Sciatic nerve (tissue), 2 donors: ENCODE measurements around the gene NKD2. TPM values are rescaled to one million over a fixed set of nuclear protein-coding genes. Genes with fewer than 3 reads are reported as not detected.
"Not testable (repeated sequence)": the region's sequence is repeated elsewhere in the genome, so short reads cannot be mapped to it uniquely, and the experiment has no call there.

Source experiments
- ATAC-seq: fragments of 200-7000 bp; cut with Tn5 transposase; one replicate; pipeline ENCODE4 v1.9.1; 2020; ENCODE audit warnings: mild to moderate bottlenecking, moderate library complexity
- DNase-seq: peaks from one replicate; pipeline ENCODE4 v3.0.0-alpha.2; 2020; ENCODE audit warnings: low spot score
- intact Hi-C: fragments of 100-400 bp; cut with DNase I; formaldehyde crosslinking; loops from one replicate; pipeline ENCODE4 v1.14.2; 2022
- total RNA-seq: library from RNA; stranded (reverse); fragmentation: NEBNext Ultra II Directional; extraction: Animal tissue kit (Norgen Biotek cat#: 25700); gene quantifications from one replicate; pipeline ENCODE4 v1.2.1, GENCODE V29; 2021
- donor health status: DM: no; HTN: no; CAD: no.
- donor health status: DM: no; HTN: no; CAD: no.

NKD2 gene
- total RNA-seq, 1 donor from 2014 or later = 0.89 TPM

DNA sequence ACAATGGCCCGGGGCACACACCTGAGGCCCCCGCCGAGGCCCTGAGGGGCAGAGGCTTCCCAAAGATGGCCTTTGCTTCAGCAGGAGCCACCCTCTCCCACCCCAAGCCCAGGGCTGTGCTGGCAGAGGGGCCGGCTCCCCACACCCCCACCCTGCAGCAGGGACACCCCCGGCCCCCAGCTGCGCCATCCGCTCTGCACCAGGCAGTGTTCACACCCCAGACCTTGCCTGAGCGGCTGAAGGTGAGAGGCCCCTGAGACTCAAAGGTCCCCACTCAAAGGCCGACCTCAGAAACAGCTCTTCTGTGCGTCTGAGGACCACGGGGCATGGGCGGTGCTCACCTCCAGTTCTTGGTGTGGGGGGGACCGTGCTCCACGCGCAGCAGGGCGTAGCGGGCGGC lies 65.6 kb downstream of the NKD2 start:
- peak; percentile 7 for ATAC-seq
- no peak for DNase-seq
- intact Hi-C loops = no loop called here

DNA sequence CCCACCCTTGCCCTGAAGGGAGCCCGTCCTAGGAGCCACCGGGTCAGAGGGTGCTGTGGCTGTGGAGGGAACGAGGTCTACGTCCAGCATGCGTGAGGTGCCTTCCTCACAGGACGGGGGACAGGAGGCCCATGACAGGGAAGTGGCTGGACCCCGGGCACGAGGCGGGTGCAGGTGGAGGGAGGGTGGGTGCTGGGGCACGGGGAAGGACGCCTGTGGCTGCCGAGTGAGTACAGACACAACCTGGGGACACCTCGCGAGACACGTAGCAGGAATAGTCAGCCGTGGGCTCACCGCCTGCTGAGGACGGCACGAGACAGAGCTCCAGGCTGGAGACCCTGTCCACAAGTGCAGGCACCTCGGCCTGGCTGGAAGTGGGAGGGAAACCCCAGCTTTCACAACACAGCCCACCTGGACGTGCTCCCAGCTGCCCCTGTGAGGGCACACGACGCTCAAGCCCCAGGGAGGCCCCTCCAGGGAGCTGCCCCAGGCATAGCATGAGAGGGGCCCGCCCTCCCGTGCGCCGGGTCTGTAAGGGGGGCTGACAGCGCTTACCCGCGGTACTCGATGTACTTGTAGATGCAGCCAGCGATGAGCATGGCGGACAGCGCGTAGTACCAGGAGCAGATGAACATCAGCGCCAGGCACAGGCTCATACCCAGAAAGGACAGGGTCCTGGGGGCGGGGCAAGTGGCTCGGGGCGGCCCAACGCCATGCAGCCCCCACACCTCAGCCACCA lies 66.4 kb downstream of the NKD2 start:
- no peak for ATAC-seq
- DNase-seq = no peak
- intact Hi-C loops = no loop called here

DNA sequence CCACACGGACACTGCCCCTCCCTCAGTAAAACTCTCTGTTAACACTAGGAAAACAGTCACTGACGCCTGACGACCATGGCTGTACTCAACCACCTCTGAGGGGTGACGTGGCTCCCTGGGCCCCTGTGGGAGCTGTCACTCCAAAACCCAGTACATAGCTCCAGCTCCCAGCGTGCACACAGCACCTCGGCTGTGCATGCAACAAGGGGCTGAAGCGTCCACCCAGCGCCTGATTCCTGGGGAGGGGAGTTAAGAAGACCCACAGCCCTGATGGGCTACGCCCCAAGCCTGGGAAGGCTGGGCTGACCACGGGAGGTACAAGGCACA lies 66.9 kb downstream of the NKD2 start:
- DNase-seq = no peak
- intact Hi-C loops = no loop called here
- ATAC-seq = peak; percentile 6

DNA sequence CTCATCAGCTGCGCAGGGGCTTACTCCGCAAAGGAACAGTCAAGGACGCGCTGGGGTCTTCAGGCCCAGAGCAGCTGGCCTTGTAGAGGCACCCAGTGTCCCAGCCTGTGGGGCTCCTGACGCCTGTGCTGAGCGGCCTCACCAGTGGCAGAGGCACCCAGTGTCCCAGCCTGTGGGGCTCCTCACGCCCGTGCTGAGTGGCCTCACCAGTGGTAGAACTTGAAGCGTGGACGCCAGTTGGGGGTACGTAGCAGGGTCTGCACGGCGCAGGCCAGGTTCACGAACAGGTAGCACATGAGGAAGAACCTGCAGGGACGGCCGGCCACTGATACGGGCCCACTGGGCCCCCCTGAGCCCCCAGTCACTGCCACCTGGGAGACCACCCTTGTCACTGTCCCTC lies 67.3 kb downstream of the NKD2 start:
- DNase-seq = no peak
- intact Hi-C loops = no loop called here
- ATAC-seq = peak; percentile 11

DNA sequence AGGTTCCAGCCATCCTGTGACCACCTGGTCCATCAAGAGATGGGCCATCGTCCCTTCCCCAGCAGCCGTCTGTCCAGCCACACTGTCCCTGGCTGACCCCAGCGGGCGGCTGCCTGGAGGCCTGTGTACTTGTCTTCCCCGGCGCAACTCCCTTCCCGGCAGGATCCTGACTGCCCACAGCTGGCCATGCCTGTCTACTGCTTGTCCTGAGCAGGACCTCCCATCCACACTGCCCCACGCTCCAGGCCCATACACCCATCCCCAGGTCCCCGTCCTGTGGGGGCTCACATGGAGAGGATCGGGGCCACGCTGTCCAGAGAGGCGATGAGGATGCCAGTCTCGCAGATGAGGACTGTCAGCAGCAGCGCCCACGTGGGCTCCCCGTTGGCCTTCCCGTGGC lies 67.8 kb downstream of the NKD2 start:
- intact Hi-C loops = no loop called here
- no peak for DNase-seq
- no peak for ATAC-seq

DNA sequence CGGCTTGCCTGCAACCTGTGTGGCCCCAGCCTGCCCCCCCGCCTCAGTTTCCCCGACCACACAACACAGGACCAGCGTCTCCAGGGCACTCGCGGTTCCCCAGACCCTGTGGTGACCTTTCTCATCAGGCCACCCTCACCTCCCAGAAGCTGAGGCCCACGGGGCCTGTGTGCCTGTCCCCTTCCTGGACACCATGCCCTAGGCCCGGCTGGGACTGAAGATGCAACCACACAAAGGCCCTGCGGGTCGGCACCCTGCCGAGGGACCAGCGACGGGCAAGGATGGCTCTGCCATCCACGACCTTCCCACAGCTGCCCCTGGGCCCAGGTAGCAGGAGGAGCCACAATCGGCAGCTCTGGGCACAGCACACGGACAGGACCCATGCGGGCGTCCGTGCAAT lies 68.4 kb downstream of the NKD2 start:
- DNase-seq (no peak), ATAC-seq (no peak)
- intact Hi-C loops = no loop called here

DNA sequence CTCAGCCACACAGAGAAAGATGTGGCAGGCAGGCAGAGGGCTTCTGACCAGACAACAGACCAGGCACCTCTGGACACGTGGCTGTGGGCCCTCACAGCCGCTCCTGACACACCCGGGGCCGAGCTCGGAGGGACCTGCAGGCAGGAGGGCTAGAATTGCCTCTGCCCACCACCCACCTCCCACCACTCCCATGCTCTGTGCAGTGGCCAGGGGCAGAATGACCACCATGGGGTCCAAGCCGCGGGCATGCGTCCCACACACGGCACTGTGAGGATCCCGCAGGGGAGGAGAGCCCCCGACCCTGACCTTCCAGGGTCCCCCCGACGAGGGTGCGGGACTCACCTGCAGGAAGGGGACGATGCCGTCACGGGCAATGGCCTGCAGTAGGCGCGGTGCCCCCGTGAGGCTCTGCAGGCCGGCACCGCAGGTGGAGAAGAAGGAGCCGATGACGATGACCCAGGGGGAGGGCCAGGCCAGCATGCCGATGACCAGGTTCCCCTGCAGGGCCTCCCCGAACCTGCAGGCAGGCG lies 69.0 kb downstream of the NKD2 start:
- intact Hi-C loops = no loop called here
- no peak for DNase-seq
- ATAC-seq = no peak

DNA sequence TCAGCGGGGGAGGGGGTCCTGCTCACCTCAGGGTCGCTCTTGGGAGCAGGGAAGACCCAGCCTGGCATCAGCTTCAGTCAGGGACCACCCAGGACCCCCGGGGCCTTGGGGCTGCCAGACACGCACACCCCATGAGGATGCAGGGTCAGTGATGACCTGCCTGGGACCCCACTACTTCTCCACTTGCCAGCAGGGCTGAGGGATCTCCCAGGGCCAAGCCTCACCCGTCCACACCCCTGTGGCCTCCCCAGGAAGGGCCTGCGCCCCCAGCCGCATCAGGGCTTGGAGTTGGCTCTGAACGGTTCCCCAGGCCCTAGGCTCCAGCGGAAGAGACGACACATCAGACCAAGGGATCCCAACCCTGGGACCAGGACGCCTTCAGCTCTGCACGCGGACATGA lies 69.6 kb downstream of the NKD2 start:
- ATAC-seq = no peak
- intact Hi-C loops = no loop called here
- DNase-seq = no peak

DNA sequence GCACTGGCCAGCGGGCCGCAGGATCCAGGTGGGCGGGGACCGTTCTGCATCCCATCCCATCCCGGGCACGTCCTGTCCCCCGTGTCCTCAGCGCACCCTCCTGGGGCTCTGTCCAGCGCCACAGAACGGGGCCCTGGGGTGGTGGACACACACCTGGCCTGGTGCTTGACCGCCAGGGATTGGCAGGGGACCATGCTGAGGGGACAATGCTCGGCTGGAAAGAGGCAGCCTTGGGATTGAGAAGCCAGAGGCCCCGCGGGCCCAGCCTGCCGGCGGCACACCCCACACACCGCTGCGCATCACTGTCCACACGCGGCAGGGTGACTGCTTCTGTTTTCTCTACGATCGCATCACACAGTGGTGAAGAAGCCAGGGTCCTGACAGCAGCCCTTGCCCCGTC lies 70.2 kb downstream of the NKD2 start:
- intact Hi-C loops = no loop called here
- ATAC-seq (no peak), DNase-seq (no peak)

DNA sequence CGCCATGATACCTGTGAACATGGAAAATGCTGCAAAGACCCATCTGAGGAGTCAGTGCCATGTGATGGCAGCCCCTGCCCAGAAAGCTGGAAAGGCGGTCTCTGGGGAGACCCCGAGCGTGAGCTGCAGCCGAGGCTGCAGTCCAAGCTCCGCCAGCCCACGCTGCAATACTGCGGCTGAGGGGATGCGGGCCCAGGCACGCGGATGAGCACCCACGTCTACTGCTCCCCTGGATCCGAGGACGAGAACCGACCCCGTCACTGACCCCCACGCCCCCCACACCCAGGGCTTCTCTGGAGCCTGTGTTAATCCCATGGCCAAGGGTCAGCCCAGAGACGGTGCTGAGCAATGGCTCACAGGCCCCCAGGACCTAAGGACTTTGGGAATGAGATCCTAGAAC lies 70.9 kb downstream of the NKD2 start:
- no peak for ATAC-seq
- no peak for DNase-seq
- intact Hi-C loops = no loop called here

DNA sequence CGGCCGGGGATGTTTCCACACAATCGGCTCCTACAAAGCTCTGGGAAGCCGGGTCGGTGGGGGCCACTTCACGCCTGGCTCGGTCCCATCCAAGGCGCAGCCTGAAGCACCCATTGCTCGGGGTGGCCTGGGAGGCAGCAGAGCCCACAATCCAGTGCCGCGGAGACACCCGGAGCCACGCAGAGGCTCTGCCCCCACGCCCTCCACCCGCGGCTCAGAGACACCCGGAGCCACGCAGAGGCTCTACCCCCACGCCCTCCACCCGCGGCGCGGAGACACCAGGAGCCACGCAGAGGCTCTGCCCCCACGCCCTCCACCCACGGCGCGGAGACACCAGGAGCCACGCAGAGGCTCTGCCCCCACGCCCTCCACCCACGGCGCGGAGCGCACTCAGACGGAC lies 71.4 kb downstream of the NKD2 start:
- intact Hi-C loops = no loop called here
- DNase-seq (no peak), ATAC-seq (no peak)

DNA sequence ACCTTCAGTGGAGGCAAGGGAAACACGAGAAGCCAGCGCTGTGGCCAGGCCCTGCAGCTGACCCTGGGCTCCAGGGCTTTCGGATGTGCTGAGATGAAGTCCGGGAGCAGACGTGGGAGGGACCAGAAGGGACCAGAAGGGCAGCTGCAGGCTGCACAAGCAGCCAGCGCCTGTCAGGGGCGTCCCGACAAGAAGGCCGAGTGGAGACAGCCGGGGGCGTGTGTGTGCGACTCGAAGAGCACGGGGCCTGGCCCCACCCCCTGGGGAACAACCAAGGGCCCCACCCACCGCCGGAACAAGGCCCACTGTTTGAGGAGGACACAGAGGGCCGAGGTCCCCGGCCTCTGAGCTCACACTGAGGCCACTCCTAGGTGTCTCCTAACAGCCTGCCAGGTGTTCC lies 71.8 kb downstream of the NKD2 start:
- intact Hi-C loops = no loop called here
- DNase-seq (no peak), ATAC-seq (peak; percentile 21)

DNA sequence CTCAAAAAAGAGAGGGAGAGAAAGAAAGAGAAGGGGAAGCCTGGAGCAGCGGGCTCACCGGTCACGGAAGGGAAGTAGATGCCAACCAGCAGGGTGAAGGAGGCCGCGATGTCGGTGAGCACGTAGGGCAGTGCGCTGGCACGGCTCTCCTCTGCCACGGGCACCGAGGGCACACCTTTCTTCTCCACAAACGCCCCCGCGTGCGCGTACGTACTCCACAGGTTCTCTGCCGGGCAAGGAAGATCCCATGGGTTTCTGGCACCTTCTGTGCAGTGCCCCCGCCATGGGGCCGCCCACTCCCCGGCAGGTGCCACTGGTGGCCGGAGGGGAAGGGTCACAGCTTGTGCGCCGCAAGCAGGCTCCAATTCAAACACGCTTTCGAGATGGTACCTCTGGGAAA lies 72.9 kb downstream of the NKD2 start:
- intact Hi-C loops = no loop called here

DNA sequence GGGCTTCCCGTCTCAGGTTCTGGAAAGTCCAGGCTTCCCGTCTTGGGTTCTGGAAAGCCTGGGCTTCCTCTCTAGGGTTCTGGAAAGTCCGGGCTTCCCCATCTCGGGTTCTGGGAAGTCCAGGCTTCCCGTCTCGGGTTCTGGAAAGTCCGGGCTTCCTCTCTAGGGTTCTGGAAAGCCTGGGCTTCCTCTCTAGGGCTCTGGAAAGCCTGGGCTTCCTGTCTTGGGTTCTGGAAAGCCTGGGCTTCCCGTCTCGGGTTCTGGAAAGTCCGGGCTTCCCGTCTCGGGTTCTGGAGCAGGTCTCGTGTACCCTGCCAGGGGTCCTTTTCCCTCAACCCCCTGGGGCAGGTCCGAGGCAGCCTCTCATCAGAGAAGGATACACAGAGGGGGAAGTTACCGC lies 74.4 kb downstream of the NKD2 start:
- DNase-seq, intact Hi-C loops, ATAC-seq: not testable (repeated sequence)

More for the DNA sequence above, 72.9 kb downstream of the NKD2 start:
- ATAC-seq (no peak), DNase-seq (no peak)

DNA sequence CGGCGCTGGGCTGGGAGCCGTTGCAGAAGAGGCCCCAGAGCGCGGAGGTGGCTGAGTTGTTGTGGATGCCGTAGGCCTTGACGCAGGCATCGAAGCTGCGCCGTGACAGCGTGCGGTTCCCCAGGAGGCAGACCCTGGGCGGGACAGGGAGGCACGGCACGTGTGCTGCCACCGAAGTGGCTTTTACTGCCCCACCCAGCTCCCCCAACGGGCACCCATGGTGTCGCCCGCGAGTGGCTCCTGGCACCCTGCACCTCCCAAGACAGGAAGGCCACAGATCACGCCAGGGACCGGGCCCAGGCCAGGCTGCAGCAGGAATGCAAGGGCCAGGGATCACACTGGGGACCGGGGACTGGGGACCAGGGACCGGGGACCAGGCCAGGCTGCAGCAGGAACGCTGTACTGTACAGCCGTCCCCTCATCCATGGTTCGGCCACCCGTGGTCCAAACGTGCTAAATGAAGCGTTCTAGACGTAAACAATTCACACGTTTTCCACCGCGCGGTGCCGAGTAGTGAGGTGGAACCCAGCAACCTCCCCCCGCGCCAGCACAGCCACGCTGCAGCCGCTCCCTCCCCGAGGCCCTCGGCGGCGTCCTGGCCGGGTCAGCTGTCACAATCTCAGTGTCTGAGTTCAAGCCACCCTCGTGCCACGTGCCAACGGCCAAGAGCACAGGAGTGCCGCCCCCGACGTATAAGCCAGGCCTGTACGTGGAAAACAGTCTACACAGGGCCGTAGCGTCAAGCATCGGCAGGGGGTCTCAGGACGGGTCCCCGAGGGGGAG lies 75.4 kb downstream of the NKD2 start:
- intact Hi-C loops = no loop called here
- ATAC-seq = no peak

DNA sequence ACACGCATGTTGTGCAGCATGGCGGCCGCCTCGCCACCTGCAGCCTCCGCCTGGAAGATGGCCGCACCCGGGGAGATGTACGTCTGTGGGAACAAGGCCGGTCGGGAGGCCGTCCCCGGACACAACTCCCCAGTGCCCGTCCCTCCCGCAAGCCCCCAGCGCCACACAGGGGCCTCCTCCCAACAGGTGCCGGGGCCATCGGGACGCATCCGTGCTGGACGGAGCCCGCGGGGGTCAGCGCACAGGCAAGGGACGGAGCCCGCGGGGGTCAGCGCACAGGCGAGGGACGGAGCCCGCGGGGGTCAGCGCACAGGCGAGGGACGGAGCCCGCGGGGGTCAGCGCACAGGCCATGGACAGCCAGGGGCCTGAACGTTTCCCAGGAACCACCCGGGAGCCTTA lies 76.8 kb downstream of the NKD2 start:
- intact Hi-C loops = no loop called here
- no peak for ATAC-seq
- DNase-seq = no peak

More for the DNA sequence above, 75.4 kb downstream of the NKD2 start:
- DNase-seq = no peak

DNA sequence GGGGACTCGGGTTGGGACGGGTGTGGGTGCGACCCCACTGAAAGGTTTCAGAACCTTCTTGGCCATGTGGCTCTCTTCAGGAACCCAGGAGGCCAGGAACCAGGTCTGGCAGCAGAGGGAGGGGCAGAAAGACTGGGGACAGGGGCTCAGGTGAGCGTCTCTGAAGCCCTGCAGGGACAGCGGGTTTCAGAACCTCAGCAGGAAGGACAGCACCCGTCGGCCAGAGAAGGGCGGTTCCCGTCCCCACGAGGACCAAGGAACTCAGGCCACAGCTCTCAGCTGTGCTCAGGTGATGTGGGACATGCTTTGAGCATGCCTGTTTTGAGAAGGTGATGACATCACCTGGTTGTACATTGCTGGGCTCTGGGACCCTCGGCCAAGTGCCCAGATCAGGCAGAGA lies 77.5 kb downstream of the NKD2 start:
- intact Hi-C loops = no loop called here
- ATAC-seq (no peak), DNase-seq (no peak)

DNA sequence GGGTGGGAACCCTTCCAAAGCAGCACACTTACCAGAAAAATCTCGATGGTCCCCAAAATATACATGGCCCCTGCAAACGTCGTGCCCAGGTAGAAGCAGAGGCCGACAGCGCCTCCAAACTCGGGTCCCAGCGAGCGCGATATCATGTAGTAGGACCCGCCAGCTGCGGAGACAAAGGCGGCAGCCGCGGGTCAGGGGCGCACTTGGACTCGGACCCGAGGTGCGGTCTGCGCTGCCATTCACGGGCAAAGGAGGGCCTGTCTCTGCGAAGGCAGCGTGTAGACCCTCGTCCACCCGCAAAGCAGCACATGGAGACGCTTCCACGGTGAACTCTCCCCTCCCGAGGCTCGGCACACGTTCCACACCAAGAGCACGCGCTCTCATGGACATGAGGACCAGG lies 78.3 kb downstream of the NKD2 start:
- ATAC-seq (no peak), DNase-seq (no peak)
- intact Hi-C loops = no loop called here

DNA sequence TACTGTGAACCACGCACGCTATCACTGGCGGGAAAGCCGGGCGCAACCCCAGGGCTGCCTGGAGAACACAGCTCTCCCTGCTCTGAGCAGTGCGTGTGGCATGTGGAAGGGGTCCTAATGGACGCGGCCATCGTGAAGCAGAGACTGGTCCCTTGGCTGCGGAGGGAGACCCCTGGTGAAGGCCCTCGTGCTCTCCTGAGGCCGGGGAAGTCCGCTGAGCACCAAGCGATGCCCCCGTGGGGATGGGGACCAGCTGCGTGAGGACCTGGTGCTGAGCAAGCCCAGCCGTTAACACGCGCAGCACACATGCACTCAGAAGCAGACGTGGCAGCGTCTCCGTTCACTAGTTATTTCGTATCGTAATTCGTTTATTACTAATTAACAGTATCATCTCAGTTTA lies 78.8 kb downstream of the NKD2 start:
- ATAC-seq = no peak
- DNase-seq = no peak
- intact Hi-C loops = no loop called here

DNA sequence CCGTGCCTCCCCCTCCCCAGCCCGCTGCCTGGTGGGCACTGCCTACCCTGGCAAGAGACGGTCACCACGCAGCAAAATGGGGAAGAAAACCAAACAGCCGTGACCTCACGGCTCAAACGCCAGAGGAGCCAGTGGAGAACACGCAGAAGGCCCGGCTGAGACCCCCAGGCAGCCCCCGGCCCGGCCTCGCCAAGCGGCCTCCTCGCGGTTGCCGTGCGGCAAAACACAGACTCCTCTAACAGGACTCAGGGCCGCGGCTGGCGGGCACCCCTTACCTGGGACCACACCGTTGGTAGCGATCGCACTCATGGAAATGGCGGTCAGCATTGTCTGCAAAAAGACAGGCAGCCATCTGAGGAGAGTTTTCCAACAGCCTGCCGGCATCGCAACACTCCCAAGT lies 79.4 kb downstream of the NKD2 start:
- no peak for ATAC-seq
- no peak for DNase-seq
- intact Hi-C loops = no loop called here
